ENCODE data around the gene MSH5.

Gene MSH5

DNA sequence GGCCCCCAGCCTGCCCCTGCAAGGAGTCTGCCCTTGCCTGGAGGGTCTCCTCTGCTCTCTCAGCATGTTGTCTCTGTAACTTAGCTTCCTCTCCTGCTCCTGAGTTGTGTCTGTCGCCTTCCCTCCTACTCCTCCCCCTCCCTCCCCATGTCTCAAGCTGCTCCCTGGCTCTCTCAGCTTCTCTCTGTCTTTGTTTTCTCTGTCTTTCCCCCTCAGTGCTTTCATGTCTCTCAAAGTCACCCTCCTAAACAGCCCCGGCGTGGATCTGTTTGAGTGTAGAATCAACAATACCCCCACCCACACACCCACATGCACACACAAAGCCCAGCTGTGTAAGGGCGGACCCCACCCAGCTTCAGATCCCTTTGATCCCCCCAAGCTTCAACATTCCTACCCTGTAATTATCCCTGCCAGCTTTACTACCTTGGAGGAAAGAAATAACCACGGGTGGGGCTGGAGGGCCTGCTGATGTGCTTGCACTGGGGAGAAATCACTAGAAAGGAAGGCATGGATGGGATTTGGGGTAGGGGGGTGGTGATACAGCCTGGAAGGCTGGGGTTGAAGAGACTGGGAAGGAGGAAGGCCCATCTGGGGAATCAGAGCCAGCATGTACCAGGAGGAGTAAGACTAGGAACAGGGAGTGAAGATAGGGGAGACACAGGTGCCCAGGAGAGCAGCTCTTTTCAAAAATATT, 25.7 kb upstream of the MSH5 start:
- DNase-seq, result no peak

DNA sequence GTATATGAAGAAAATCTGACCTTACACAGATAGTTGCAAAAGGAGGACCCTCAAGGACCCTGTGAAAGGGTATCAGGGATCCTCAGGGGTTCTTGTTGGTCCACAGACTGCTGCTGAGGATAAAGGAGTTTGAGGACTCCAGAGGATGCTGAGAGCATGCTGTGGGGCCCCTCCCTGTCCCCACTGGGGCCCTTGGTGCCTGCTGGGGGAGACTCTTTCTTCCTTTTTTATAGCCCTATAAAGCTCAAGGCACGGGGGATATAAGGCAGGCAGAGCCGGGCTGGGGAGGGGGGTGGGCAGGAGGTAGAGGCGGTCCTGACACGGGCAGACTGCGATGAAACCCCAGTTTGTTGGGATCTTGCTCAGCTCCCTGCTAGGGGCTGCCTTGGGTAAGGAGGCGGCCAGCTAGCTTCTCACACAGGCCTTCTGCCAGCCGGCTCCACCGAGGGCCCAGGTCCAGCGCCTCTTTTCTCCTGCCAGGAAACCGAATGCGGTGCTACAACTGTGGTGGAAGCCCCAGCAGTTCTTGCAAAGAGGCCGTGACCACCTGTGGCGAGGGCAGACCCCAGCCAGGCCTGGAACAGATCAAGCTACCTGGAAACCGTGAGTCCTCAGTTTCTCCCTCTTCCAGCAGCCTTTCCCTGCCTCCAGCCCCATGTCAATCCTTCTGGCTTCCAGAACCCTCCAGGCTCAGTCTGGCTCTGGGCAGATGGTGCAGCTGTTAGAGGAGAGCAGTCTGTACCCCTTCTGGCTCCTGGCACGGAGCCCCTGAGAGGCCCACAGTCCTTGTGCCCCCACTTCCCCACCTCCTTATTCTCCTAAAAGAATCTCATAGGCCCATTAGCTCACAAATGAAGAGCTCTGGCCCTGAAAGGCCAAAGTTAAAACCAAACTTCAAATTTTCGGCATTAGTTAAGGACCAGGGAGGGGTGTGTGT, 24.5 kb upstream of the MSH5 start, which contains the start of gene LY6G6D:
LY6G6D (plus strand) TSS at position 327 of the 937 bp plus-strand sequence; CDS start at position 335, 8 bp downstream.
- DNase-seq, result no peak

DNA sequence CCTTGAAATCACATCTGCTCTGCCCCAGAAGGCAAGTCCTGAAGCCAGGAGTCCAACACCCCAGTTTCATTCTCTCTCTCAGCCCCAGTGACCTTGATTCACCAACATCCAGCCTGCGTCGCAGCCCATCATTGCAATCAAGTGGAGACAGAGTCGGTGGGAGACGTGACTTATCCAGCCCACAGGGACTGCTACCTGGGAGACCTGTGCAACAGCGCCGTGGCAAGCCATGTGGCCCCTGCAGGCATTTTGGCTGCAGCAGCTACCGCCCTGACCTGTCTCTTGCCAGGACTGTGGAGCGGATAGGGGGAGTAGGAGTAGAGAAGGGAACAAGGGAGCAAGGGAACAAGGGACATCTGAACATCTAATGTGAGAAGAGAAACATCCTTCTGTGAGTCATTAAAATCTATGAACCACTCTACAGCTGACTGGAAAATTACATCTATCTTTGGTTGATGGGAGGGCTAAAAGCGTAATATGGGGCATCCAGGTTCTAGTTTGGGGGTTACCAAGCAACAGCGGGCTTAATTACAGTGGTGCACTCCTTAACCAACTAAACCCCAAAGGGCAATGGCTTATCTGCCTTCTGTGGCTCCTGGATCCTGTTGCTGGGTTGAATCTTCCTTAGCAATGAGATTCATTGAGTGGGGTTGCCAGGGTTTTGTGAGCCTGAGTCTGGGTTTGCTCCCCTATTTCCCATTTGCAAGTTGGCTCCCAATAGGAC, 22.1 kb upstream of the MSH5 start:
- DNase-seq, result no peak

DNA sequence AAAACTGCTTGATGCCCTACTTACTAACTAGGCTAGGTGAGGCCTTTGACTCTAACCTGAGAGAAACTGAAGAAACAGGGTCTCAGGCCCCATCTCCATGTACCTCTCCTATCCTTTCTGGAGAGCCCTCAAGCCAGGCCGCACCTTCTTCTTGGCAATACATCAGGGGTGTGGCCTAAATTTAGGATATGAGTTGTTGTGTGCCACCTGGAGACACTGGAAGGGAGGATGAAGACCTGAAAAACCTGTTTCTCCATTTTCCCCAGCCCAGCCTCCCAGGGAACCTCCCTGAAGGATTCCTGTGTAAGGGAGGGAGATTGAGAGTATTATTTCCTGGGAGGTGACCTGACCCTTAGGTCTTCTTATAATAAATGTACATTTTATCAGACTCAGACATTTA, 21.5 kb upstream of the MSH5 start:
- DNase-seq, result no peak

DNA sequence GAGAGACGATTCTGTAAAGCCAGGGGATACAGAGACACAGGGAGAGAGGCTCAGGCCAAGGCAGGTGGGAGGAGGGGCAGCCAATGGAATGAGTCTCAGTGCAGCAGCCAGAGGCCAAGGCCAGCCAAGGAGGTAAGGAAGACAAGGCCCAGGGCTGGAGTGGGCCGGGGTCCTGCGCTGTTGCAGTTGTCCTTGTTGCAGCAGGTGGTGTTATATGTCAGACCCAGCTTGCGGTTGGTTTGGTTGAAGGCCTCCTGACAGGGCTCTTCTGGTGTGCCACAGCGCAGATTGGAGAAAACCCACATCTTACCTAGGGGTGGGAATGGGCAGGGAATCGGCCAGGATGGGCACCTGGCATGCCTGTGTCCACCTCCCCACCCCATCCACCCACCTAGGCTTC, 20.8 kb upstream of the MSH5 start:
- no peak for DNase-seq

DNA sequence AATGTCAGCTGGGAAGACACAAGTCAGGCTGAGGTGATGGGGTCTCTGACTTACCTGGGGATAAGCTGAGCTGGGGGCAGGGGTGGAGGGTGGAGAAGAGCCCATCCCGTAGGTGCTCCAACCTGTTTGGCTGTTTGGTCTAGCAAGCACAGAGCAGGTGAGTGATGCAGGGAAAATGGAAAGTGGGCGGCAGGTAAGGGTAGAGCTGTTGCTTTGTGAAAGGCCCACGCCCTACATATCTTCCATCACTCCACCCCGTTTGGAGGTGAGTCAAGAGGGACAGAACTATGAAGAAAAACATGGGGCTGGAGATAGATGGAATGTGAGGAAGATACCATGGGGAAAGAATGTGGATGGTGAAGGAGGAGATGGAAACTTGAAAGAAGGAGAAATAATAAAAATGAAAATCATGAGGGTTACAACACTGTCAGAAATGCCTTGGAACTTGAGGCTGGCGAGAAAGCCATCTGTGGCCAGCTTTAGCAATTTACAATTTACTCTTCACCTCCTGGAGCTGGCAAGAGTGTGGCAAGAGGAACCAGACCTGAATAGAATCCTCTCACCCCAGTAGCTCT, 19.5 kb upstream of the MSH5 start:
- no peak for DNase-seq

DNA sequence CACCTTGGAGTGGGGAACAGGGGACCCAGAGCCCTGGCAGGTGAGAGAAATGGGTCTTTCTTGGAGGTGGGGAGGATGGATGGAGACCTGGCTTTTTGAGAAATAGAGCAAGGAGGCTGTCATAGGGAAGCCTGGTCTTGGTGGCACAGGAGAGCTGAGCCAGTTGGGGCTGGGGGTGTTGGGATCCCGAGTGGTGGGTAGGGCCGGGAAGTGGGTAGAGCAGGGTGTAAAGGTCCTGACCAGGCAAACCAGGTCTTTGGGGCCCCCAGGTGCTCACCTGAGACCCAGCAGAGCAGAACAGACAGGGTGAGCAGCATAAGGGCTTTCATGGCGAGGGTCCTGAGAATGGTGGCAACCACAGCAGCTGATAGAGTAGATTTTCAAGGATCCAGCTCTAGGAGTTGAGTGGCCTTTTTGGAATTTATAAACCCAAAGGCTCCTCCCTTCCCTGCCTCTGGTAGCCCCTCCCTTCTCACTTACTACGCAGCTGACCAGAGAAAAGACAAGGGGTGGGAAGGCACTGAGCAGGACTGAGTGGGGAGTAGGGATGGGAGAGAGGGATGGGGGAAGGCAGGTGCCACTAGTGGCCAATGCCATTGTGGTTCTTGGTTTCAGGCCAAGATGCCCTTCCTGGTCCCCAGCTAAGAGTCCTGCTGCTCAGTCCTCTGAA, 18.3 kb upstream of the MSH5 start, which contains the start of gene LY6G6C:
LY6G6C (minus strand) TSS at position 396 of the 670 bp plus-strand sequence; CDS start at position 329, 67 bp downstream.
- DNase-seq, result no peak

DNA sequence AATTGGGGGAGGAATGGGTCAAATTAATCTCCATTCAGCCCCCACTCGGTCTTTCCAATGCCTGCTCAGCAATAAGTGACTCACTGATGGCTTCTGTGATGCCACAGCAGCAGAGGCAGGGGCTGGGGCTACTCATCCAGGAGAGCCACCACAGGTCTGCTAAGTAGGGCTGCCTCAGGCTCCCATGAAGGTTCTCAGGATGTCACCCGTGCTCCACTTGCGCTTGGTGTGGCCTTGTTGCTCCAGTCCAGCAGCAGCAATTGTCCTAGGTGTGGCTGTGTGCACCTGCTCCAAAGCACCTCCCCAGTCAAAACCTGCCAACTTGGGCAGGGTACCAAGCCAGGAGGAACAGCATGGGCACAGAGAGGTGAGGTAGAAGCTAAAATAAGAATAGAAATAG, 17.6 kb upstream of the MSH5 start:
- no peak for DNase-seq

DNA sequence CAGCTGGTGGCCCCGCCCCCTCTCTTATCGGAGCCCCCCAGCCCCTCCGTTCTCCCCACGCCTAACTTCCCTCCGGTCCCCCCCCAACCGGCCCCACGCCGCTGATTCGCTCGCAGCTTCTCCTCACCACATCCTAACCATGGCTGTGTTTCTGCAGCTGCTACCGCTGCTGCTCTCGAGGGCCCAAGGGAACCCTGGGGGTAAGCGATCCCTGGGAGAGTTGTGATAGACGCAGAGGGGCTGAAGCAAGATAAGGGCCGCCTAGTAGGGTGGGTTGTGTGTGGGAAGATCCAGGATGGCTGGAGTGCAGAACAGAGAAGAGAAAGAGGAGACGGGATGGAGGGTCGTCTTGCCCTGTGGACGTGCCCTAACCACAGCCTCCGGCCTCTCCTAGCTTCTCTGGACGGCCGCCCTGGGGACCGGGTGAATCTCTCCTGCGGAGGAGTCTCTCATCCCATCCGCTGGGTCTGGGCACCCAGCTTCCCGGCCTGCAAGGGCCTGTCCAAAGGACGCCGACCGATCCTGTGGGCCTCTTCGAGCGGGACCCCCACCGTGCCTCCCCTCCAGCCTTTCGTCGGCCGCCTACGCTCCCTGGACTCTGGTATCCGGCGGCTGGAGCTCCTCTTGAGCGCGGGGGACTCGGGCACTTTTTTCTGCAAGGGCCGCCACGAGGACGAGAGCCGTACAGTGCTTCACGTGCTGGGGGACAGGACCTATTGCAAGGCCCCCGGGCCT, 16.4 kb upstream of the MSH5 start, which contains the start of gene MPIG6B:
MPIG6B (plus strand) TSS at position 129 of the 735 bp plus-strand sequence; CDS start at position 140, 11 bp downstream.
- peak; percentile 54 for DNase-seq

DNA sequence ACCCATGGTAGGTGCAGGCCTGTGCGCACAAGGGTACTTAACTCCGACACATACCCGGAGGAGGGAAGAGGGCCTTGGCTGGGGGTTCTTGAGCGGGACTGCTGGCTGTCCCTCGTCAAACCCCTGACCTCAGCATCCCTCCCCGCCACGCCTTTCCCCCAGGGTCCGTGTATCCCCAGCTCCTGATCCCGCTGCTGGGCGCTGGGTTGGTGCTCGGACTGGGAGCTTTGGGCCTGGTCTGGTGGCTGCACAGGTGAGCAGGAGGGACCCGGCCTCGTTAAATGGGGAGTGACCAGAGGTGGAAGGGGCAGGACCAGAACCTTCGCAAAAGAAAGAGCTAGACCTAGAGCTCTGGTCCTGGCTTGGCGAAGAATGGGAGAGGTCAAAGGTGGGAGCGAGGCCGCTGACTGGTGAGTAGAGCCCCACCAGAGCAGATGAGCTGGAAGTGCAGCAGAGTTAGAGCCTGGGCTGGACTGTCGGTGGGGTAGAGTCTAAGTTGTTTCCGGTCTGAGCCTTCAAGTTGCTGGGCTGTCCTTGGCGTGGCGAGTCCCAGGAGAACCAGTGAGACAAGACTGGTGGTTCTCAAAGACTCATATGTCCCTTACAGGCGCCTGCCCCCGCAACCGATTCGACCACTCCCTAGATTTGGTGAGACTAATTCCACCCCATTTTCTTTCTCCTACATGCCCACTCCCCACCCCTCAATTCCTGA, 15.7 kb upstream of the MSH5 start:
- no peak for DNase-seq

DNA sequence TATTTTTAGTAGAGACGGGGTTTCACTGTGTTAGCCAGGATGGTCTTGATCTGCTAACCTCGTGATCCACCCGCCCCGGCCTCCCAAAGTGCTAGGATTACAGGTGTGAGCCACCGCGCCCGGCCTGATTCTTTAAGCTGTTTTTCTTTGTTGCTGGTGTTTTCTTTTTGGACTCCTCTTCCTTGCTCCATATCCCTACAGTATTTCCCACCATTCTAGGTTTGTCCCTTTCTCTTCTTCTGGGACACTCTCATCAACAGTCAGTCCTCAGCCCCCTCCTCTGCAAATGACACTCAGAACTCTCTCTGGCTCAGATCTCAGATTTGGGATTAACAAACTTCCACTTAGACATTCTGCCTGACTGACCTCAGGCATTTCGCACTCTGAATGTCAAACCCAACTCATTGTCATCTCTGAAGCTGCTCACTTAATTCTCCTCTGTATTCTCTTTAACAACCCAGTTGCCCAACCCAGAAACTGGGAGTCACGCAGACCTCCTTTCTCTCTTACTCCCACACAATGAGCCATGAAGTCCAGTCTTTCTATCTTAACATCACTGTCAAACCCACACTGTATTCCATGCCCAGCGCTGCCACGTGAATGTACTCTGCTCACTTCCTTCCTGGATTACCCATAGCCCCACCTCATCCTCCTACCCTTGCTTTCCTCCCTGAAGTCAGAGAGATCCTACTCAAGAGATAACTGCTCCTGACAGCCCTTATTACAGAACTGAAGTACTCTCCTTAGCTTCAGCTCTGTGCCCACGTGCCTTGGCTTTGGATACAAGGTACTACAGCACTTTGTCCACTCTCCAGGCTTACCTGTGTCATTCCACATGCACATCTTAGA, 14.1 kb upstream of the MSH5 start:
- DNase-seq, result peak; percentile 29

DNA sequence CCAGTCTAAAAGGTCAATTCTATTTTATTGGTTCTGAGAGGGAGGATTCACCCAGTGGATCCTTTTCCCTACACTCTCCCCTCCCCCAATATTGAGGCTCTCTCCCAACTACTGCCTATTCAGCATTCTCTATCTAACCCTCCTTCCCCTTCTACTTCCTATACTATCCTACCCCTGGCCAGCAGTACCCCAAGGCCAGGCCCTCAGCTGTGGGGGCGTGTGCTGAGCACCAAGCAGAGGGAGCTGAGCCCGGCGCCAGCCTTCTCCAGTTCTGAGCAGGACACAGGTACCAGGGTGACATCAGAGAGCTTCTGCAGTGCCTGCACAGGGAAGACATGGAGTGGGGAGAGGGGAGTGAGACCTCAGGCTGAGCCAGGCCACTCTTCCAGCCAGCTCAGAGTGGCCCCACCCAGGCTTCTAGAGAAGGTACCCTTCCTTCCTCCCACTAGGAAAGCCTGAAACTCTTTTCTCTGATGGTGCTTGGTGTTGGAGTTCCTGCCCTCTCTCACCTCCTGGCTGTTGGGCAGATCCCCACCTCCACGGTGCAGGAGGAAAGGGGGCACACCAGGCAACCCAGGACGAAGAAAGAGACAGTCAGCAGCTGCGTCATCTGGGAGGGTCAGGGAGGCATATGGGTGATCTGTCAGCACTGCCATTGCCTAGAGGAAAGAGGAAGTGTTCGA, 12.6 kb upstream of the MSH5 start:
- peak; percentile 70 for DNase-seq

DNA sequence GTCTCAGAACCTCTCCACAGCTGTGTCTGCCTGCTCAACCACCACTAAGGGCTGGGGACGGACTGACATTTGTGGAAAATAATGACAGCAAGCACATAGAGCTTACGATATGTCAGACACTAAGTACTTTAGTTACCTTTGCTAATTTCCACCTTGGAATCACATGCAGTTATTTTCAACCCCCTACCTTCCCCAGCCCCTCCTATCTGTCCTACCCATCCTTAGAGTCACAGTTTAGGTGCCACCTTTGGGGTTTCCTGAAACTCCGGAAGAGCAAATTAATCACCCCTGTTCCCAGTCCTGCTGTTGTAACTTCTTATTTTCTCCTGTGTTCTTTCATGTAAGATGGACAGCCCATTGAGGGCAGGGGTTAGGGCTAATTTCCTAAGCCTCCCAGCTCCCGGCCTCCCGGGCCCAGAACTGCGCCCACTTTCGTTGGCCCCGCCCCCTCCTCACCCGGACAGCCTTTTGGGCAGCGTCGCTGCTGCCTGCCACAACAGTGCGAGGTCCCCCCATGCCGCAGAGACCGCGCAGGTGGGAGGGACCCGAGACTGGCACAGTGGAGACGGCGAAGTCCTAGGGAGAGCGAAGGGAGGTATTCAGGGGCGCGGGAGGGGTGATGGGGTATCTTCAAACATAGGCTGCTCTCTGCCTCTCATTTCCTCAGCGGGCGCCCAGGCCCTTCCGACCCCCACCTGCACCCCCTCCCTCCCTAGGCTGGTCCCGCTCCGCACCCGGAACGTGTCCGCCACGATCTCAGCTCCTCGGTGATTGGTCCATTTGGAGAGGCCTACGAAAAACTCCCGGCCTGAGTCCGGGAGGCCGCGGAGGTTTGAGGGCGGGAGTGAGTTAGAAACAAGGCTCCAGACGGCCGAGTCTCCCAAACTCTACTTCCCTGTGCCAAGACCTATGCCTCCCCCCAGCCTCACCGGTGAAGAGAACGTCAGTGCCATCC, 11.8 kb upstream of the MSH5 start:
- DNase-seq, result no peak

DNA sequence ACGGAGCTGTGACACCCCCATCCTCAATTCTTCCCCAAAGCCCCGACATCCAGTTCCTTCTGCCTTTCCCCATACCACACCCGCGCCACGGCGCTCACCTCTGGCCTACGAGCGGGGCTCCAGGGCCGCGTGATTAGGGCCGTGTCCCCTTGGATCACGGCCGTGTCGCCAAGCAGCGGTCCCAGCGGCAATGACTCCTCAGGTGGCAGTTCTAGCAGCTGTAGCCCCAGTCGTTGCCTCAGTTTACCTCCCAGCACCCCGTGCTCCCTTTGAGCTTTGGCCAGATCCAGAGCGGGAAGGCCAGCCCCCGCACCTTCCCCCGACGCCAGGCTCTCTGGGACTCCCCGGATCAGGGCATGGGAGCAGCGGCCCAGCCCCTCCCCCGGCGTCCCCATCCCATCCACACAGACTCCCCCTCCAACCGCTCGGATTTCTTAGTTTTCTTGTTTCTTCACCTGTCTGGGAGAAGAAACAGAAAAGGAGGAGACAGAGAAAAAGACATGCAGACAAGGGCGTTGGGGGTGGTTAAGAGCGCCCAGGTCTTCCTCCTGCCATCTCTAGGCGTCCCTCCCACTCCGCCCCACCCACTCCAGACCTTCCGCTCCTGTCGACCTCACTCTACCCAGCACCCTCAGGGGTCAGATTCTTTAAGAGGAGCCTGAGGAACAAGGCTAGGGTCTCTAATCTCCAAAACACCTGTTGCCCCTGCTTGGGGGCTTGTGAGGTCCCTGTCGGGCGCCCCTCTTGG, 10.9 kb upstream of the MSH5 start, which contains the start of gene DDAH2:
DDAH2 (minus strand) TSS at position 533 of the 748 bp plus-strand sequence; CDS start at position 395, 138 bp downstream.
- no peak for DNase-seq

DNA sequence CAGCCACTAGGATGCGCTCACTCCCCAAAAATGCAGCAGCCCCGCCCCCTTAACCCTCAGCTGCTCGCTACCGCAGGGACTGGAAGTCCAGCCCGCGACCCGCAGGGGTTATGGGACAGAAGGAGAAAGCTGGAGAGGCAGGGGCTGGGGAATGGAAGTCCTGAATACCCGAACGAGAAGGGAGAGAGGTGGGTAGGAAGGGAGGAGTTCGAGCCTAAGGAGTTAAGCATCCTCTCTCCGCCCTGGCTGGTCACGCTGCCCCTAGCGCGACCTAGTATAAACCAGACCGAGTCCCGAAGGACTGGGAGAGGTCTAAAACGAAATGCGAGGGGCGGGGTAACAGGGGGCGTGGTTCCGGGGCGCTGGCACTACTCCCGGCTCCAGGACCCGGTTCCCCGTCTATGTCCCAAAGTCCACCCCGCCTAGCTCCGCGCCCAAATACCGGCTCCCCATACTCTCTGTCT, 10.3 kb upstream of the MSH5 start:
- peak; percentile 78 for DNase-seq

DNA sequence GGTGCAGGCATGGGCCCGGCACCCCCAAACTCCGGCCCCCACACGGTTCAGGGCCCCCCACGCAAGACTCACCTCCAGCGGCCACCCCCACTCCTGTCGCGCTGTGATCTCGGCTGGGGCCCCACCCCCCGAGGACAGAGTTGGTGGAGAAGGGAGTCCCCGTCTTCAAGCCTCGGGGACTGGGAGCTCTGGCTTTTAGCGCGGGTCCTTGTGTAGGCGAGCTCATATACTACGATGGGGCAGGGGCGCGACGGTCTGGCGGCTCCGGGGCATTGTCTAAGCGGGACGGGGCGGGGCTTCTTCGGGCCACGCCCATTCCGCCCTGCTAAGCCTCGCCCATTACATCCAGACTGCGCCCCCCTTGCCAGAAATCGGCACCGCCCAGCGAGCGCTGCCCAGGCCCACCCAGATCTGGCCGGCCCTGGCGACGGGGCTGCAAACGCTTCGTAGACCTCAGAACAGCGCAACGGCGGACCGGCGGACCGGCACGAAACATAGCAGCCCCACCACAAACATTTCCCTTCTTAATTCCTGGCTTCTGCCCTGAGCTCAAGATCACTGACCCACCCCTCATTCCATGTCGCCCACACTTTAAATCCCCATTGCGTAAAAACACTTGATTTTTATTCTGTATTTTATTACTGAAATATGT, 9.7 kb upstream of the MSH5 start:
- DNase-seq, result peak; percentile 82
